ENCODE results near the gene SLC2A4.

SLC2A4 gene

DNA sequence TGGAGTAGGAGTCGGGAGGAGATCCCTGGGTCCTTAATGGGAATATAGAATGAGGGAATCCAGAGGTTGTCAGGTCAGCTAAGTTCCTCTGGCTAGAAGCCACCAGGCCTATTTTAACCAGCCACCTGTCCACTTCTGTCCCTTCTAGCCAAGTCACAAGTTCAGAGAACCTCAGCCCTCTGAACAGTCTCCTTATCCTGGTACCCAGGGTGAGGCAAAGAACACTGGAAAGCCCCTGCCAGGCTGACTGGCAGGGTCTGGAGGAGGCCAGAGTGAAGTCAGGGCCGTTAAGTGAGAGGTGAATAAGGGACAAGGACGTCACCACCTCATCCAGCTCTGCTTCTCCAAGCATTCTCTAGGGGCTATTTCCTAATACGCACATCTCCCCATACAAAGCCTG lies 32.7 kb upstream of the SLC2A4 start:
- no peak for DNase-seq

DNA sequence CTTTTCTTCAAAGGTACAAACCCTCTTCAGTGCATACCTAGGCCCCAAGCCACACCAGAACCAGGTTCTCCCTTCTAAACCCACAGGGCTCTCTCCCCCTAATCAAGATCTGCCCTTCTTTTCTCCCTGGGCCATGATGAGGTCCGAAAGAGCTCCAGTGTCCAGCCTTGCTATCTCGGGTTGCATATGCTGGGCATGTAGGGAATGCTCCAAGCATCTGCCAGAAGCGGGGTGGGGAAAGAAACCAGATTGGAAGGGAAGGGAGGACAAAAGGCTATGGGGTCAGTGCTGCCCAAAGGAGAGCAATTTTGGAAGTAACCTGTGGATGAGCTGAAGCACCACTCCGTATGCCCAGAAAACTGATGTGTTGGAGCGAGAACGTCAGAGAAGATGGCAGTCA lies 32.3 kb upstream of the SLC2A4 start:
- no peak for DNase-seq

DNA sequence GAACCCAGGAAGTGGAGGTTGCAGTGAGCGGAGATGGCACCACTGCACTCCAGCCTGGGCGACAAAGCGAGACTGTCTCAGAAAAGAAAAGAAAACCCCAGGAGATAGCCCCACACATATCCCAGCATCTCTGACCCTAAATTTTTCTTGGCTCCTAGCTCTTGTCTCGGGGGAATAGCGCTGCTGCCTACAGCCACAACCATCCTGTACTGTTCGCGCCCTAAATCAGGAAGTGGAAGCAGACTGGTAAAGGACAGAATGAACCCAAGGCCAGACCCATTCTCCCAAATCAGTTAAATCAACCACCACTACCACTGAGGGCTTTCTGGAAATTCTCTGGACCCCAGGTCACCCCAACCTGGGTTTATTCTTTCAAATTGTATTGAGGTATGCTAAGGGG lies 31.7 kb upstream of the SLC2A4 start:
- DNase-seq: no peak

DNA sequence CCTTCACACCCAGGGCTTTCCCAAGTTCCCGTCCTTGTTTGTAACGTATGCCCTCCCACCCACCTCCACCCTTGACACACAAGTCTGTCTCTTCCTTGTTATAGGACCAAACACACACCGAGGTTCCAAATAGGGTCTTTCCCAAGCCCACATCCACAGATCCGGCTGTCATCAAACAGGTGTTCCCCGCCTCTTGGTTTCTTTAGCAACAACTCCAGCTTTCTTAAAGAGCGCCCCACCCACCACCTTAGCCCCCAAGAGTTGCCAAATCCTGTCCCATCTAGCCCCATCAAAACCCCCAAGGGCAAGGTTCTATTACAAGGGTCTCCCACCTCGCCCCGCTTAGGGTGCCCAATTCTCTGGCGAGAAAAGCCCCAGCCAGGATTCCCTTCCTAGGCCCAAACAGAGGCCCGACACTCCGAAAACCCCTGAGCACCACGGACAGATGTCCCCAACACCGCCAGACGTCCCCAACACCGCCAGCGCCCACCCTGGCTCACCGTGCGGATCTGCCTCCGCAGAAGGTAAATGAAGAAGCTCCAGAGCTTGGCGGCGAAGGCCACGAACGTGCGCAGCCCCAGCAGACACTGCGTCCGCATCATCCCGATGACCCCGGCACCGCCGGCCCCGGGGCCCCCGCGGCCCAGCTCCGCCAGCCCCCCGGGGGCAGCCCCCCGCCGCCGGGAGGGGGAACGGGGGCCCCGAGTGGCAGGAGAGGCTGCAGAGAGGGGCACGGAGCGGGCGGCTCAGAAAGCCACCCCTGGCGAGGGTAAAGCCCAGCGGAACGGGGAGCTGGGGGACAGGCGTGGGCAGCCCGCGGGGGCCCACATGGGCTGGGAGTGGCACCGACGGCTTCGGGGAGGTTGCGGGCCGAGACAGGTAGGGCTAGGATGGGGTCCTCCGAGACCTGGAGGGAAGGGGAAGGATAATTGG lies 30.6 kb upstream of the SLC2A4 start:
- DNase-seq: no peak

DNA sequence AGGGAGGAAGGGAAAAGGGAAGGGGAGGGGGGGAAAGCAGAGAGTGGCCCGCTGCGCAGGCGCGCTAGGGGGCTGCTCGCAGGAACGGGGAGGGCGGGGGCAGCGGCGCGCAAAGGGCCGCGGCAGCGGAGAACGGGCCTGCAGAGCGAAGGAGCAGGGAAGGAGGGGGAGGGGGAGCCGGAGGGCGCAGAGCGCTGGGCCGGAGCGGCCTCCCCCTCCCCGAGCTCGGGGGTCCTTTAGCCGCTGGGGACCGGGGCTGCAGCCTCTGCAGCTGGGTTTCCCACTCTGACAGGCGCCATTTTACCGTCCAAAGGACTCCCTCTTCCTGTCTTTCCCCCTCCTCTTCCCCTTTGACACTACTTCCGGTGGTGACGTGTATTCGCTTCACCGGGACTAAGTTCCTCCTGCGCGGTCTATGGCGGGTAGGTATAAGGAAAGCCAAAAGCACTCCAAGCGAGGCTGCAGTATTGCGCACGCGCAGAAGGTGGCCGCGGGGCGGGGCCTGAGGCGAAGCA lies 29.8 kb upstream of the SLC2A4 start, which contains the start of gene CTDNEP1:
Gene CTDNEP1 (minus strand): TSS at position 74 of the 515 bp plus-strand sequence. CDS start 438 bp downstream, outside the sequence.
- DNase-seq: peak; percentile 99

DNA sequence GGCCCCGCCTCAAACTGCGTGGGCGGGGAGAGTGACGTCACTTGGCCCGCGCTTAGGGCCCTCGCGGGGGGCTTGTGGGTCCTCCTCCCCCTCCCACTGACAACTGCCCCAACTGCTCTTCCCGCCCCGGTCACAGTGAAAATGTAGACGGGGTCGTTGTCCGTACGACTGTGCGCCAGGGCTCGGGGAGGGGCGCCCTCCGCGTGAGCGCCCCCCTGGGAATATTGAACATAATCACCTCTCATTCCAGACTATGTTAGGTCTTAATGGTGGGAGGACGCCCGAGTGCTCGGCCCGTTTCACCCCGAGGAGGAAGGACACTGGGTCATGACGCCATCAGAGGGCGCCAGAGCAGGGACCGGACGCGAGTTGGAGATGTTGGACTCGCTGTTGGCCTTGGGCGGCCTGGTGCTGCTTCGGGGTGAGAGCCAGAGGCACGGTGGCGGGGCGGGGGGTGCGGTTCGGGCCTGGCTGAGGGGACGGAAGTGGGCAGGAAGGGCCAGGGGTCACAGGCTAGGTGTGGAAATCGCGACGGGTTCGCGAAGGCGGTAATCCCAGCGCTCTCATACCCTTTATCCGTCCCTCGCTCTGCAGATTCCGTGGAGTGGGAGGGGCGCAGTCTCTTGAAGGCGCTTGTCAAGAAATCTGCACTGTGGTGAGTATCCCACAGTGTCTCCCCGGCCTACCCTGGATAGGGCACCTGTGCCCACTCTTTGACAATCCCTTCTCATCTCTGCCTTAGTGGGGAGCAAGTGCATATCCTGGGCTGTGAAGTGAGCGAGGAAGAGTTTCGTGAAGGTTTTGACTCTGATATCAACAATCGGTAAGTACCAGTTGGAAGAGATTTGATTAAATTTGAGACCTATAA lies 29.1 kb upstream of the SLC2A4 start, which contains the start of gene ELP5:
Gene ELP5 (plus strand): TSS at position 40 of the 868 bp plus-strand sequence. CDS start 336 bp downstream, at position 376.
- DNase-seq: peak; percentile 93

DNA sequence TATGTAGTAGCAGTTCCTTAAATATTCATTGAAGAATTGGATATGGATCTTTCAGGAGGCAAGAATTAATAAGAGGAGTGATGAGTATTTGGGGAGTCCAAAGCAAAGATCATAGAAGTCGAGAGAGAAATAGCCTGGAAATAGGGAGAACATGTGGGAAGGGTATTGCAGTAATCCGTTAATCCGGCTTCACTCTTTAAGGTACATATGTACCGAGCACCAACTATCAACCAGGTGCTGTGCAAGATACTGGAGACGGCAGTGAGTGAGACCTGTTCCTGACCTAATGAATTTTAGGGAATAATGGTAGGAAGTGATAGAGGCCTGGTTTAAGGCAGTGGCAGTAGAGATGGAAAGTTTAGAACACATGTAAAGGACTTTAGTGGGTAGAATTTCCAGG lies 28.4 kb upstream of the SLC2A4 start:
- DNase-seq: no peak

DNA sequence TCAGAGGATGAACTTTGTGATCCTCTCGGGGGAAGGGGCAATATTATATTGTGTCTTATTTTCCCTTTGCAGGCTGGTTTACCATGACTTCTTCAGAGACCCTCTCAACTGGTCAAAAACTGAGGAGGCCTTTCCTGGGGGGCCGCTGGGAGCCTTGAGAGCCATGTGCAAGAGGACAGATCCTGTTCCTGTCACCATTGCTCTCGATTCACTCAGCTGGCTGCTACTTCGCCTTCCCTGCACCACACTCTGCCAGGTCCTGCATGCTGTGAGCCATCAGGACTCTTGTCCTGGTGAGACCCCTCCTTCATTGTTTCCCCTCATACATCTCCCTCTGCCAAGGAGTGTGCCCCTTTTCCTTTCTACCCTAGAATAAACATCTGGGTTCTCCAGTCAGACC lies 27.0 kb upstream of the SLC2A4 start:
- DNase-seq: no peak

DNA sequence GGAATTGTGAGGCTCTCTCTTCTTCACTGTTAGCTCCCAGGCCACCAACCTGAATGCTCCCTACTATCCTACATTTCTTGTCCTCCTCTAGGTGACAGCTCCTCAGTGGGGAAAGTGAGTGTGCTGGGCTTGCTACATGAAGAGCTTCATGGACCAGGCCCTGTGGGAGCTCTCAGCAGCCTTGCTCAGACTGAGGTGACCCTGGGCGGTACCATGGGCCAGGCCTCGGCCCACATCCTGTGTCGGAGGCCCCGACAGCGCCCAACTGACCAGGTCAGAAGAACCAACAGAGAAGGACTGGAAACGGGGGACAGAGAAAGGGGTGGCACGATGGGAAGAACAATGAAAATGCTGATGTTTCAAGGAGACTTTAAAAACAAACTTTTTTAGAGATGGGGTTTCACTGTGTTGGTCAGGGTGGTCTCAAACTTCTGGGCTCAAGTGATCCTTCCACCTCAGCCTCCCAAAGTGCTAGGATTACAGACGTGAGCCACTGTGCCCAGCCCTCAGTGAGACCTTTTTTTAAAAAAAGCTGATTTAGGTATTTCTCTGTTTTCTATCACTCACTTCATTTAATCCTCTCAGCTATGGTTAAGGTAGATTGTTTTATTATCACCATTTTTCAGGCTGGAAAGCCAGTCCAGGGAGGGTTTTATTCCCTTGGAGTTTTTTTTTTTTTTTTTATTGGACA lies 24.6 kb upstream of the SLC2A4 start:
- DNase-seq: no peak

DNA sequence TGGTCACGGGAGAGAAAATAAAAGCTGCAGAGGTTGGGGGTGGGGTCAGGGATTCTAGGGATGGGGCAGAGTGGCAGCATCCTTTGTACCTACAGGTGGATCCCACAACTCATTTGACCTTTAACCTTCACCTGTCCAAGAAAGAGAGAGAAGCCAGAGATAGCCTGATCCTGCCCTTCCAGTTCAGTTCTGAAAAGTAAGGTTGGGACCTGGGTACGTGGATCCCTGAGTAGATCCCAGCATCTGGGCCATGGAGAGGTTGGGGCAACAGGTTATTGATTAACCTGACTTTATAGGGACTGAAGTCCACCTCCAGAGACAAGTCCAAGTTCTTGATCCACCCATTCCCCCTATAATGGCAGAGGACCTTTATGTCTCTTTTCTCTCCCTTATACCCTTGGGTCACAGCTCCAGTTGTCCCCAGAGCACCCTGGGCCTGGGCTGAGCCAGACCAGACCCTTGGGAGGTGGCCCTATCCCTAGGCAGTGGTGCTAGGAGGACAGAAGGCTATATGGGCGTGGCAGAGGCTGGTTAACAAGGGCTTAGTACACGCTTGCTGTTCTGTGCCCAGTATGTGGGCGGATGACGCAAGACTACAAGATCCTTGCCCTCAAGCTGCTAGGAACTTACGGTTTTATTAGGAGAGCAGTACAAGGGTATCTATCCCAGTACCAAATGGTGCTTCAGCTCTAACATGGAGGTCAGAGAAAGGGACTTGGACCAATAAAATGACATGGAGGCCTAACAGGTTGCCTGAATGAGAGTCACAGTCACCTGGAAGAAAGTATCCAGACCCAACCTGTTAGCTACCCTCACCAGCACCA lies 22.6 kb upstream of the SLC2A4 start:
- no peak for DNase-seq

DNA sequence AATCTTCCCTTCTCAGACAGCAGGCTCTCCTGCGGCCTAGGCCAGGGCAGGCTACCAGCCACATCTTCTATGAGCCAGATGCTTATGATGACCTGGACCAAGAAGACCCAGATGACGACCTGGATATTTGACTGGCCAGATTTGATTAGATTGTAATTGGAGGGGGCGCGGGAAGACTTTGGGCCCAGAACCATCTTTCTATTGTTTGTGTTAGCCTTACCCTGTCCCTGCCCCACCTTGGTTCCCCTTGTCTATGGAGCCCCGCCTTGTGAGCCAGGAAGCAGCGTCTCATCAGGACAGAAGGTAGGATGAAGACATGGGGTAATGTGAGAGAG lies 22.0 kb upstream of the SLC2A4 start:
- no peak for DNase-seq

DNA sequence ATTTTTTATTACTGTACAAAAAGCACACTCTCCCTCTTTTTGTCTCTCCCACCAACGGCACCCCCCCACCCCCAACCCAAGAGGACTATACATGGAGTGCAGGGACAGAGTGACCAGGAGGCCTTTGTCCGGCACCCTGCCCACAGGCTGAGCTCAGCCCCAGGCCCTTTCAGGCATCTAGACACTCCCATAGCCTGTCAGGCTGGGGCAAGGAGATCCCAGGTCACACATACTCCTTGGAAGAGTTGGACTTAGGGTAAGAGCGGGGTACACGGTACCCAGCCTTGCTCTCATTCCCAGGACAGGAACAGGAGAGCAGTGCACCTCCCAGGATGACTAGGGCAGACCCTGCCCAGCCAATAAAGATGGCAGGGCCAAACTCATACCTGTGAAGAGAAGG lies 21.4 kb upstream of the SLC2A4 start:
- no peak for DNase-seq

DNA sequence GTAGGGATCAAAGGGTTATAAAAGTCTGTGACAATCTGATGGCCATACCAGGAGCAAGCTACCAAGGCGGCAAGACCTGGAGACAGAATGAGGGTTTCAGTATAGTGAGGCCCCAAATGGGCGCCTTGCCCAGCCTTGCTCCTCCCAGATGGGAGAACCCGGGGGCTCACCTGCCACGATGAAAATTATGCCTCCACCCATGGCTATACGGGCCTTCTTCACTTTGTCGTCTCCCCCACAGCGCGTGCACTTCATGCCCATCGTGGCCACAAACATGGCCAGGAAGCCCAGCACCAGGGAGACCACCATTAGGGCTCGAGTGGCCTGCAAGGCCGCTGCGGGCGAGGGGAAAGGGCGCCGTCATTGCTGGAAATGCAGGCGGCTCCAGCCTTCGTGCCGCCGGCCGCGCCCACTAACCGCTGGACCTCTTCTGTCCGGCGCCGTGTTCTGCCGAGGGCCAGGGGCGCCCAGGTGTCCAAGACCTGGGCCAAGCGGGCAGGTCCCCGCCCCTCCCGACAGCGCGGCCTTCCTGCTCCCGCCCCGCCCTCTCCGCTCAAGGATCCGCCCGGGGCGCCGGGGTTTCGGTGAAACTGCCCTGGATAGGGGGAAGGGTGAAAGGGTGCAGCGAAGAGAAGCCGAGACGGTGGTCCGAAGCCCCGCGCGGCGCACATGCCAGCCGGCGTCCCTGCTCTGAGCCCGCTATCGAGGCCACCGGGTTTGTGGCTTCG lies 20.7 kb upstream of the SLC2A4 start:
- no peak for DNase-seq

DNA sequence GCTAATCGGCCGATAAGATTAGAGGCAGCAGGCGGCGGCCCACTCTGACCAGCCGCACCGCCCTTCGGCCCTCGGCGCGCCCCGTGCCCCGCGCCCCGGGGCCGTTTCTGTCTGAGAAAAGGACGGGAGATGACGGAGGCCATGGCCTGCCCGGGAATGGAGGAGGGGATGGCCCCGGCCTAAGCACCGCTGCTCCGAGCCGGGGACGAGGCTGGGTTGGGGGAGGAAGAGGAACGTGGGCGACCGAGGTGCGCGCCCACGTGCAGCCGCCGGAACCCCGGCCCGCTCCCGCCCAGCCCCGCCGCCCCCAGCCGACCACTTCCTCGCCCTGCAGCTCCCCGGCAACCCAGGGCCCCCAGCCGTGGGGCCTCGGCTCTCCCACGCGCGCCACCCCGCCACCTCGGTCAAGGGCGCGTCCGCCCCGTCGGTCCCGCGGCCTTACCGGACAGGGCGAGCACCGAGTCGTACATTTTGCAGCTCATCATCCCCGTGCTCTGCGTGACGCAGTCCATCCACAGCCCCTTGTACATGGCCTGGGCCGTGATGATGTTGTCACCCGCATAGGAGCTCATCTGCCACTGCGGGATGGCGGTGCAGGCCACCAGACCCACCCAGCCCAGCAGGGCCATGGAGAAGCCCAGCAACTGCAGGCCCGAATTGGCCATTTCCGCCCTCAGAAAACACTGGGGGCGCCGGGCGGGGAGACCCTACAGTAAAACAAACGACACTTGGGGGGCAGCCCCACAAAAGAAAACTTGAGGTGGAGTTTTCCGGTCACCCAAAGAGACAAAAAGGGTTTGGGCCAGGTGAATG lies 19.9 kb upstream of the SLC2A4 start:
- no peak for DNase-seq

DNA sequence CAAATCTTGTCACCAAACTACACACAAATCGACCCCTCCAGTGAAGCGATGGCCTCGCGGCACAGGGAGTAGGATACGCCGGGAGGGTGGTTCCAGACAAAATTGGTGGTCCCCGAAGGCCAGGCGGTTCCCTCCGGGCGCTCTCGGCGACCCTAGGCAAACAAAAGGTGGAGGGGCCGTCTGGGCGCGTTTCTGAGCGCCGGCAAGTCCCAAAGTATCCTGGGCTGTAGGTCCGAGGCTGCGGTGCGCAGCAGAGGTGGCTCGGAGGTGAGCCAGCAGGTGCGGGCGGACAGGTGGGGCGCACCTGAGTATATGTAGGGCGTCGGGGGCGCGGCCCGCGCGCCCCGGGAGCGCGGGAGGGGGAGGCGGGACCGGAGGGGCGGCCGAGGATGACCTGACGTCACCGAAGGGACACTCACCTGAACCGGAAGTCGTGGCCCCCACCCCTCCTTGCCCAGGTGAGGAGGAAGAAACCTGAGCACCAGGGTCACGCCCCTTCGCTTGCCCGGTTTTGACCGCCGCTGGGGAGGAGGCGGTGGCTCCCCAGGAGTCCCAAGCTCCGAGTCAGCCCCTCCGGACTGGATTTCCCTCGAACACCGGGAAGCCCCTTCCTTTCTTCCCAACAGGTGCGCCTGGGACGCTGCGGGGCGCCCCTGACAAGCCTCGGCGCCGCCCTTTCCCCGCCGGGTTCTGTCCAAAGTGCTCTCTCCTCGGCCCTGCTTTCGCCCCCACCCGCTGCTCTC lies 19.2 kb upstream of the SLC2A4 start, which contains the start of gene CLDN7:
Gene CLDN7 (minus strand): TSS at position 287 of the 743 bp plus-strand sequence. CDS start 435 bp downstream, outside the sequence.
- DNase-seq: no peak

DNA sequence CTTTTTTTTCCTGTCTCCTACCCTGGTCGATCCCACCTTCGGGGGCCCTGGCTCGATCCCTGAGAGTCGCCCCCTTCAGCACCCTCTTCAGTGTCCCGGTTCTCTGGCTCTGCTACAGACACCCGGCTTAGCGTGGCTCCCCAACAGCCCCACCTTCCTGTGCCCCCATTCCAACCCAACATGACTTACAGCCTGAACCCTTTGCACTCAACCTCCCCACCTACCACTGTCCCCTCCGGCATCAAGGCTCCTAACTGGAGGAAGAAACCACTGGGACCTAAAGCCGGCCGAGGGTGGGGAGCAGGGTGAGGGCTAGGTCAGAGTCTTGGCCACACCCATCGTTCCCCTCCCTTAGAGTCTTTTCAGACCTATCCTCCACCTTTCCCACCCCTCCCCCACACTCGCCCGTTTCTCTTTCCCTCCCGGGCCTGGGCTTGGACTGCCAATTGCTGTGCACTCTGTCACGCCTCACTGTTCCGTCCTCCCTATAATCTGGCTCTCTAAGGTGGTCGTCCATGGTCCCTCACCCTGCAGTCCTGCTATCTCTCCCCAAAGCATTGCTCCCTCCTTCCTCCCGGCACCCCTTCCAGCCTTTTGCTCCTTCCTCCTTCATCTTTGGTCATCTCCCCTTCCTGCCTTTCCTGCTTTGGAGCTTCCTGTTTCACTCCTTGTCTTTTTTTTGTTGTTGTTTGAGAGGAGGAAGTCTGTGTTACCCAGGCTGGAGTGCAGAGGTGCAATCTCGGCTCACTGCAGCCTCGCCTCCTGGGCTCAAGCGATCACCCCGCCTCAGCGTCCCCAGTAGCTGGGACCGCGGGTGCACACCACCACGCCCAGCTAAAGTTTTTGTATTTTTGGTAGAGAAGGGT lies 18.4 kb upstream of the SLC2A4 start:
- DNase-seq: no peak

DNA sequence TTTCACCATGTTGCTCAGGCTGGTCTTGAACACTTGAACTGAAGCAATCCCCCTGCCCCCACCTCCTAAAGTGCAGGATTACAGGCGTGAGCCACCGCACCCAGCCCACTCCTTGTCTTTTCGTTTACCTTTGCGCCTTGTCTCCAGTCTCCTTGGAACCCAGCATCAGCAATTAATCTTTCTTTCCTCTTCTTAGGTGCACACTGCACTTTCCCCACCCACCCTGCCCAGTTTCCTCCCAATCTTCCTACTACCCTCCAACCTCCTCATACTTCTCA lies 17.8 kb upstream of the SLC2A4 start:
- no peak for DNase-seq

DNA sequence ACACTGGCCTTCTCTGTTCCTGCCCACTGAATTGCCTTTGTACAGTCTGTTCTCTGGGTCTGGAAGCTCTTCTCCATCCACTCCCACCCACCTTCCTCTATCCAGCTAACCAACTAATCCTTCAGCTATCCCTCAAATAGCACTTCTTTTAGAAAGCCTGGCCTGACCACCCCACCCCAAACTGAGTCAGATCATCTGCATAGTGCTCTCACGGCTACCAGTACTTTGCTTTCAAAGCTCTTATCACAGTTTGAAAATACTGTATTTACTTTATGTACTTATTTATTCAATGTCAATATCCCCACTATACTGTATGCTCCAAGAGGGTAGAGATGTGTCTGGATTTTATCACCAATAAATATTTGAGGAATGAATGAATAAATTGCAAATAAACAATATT lies 14.7 kb upstream of the SLC2A4 start:
- DNase-seq: no peak

DNA sequence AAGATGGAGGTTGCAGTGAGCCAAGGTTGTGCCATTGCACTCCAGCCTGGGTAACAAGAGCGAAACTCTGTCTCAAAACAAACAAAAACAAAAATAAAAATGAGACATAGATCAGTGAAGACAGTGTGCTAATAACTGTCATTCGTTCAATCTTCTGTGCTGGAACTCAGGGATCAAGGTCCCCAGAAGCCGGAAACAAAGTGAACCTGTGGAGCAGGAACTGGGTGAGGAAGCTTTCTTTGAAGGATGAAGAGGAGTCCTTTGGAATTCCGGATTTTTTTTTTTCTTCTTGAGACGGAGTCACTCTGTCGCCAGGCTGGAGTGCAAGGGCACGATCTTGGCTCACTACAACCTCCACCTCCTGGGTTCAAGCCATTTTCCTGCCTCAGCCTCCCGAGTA lies 2.1 kb upstream of the SLC2A4 start:
- no peak for DNase-seq
